ENCODE measurements around the gene CEP72. TPM values are rescaled to one million over a fixed set of nuclear protein-coding genes. Genes with fewer than 3 reads are reported as not detected.

CEP72 gene
- total RNA-seq, 1 donor from 2014 or later: 4.8 TPM

- DNase-seq (ENCODE audit: low read depth): no peak
- peaks cover 18% of the 10 kb centered on the region for H3K27me3 ChIP-seq (ENCODE audit: control insufficient read depth, insufficient read depth, low read length)
- no peak for TF ChIP-seq CTCF (IDR thresholded peaks at IDR 0.05; ENCODE audit: insufficient read depth, low read length, poor library complexity, severe bottlenecking)
- no peaks in the 10 kb centered on the region for H3K36me3 ChIP-seq (ENCODE audit: control insufficient read depth, insufficient read depth, low read length)
- H3K4me3 ChIP-seq (ENCODE audit: low read depth, low read length): no peak overlapping the region
Measured at GRCh38 chr5:594226-594860, 17.8 kb upstream of the CEP72 start.

GRCh38 chr5:595285-595875 is 16.8 kb upstream of the CEP72 start:
- H3K27me3 ChIP-seq (ENCODE audit: control insufficient read depth, insufficient read depth, low read length): peaks cover 18% of the 10 kb centered on the region
- DNase-seq (ENCODE audit: low read depth): no peak
- TF ChIP-seq CTCF (IDR thresholded peaks at IDR 0.05; ENCODE audit: insufficient read depth, low read length, poor library complexity, severe bottlenecking): no peak
- H3K4me3 ChIP-seq (ENCODE audit: low read depth, low read length): no peak overlapping the region
- no peaks in the 10 kb centered on the region for H3K36me3 ChIP-seq (ENCODE audit: control insufficient read depth, insufficient read depth, low read length)

GRCh38 chr5:597871-598563 is 14.1 kb upstream of the CEP72 start:
- Histone ChIP-seq H3K4me3 (ENCODE audit: low read depth, low read length) (no peak overlapping the region), H3K36me3 (ENCODE audit: control insufficient read depth, insufficient read depth, low read length) (no peaks in the 10 kb centered on the region), H3K27me3 (ENCODE audit: control insufficient read depth, insufficient read depth, low read length) (peaks cover 21% of the 10 kb centered on the region)
- no peak for DNase-seq (ENCODE audit: low read depth)
- TF ChIP-seq CTCF (IDR thresholded peaks at IDR 0.05; ENCODE audit: insufficient read depth, low read length, poor library complexity, severe bottlenecking): no peak

DNA sequence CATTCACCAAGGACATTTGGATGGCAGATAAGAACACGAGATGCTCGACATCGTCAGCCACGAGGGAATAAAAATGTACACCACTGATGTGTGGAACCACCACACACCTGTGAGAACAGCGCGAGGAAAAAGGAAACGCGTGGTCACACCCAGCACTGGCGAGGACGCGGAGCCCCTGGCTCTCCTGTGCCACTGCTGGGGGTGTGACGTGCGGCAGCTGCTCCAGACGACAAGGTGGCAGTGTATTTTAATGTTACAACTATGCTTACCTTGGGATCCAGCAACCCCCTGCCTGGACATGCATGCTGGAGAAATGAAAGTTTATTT is 13.6 kb upstream of the CEP72 start:
- no peak for TF ChIP-seq CTCF (IDR thresholded peaks at IDR 0.05; ENCODE audit: insufficient read depth, low read length, poor library complexity, severe bottlenecking)

DNA sequence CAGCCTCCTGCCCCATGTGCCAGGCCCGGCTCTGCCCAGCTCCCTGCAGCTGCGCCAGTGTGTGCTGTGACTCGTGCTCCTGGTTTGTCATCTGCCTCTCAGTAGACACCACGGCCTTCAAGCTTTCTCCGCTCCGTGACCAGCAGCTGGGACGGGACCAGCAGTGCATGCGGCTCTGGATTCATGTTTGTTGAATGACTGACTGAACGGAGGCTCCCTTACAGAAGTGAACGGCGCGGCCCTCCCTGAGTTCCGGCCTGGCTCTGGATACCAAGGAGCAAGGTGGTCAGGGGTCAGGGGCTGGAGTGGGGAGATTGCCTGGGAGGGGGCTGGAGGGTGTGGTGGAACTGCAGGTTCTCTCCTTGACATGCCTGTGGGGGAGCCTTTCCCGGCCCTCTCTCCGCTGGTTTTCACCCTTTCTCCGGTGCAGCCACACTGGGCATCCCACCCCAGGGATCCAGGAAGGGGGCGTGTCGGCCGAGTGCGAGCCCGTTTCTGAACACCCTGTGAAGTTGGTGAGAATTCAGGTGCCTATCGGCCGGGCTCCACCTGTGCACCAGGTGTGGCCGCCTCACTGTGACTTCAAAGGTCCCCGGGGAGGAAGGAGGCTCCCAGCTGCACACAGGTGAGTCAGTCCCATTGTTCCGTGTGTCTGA is 11.1 kb upstream of the CEP72 start:
- H3K27me3 ChIP-seq (ENCODE audit: control insufficient read depth, insufficient read depth, low read length): peaks cover 12% of the 10 kb centered on the region
- no peak overlapping the region for H3K4me3 ChIP-seq (ENCODE audit: low read depth, low read length)
- H3K36me3 ChIP-seq (ENCODE audit: control insufficient read depth, insufficient read depth, low read length): no peaks in the 10 kb centered on the region
- no peak for DNase-seq (ENCODE audit: low read depth)
- TF ChIP-seq CTCF (IDR thresholded peaks at IDR 0.05; ENCODE audit: insufficient read depth, low read length, poor library complexity, severe bottlenecking): no peak

More for the DNA sequence above, 13.6 kb upstream of the CEP72 start:
- no peak overlapping the region for H3K4me3 ChIP-seq (ENCODE audit: low read depth, low read length)
- no peak for DNase-seq (ENCODE audit: low read depth)
- peaks cover 18% of the 10 kb centered on the region for H3K27me3 ChIP-seq (ENCODE audit: control insufficient read depth, insufficient read depth, low read length)
- no peaks in the 10 kb centered on the region for H3K36me3 ChIP-seq (ENCODE audit: control insufficient read depth, insufficient read depth, low read length)

All from kidney epithelial cell (primary cell).